Astrocyte of the spinal cord (primary cell): ENCODE measurements around the gene CD47.
A peak's percentile ranks its signal among the peaks of the same experiment; 100 is the strongest.

ENCODE experiments used
- DNase-seq: peaks from one replicate; pipeline ENCODE4 v3.0.0; 2011; ENCODE audit warnings: low read depth, low spot score
- H3K4me3 ChIP-seq: 2 replicates; pipeline ENCODE4 v1.5.1; 2011; ENCODE audit warnings: low read depth, mild to moderate bottlenecking, low read length, moderate library complexity
- in situ Hi-C: cut with HindIII; loops from 2 replicates; pipeline ENCODE4 v1.10.0; 2017; ENCODE audit warnings: low sequenced_read_pairs
- TF ChIP-seq, protein P1 (sequence below): IDR thresholded peaks from 2 replicates; pipeline ENCODE4 v1.5.1; 2012; ENCODE audit warnings: low read depth, mild to moderate bottlenecking, low read length, inconsistent platforms

CD47 gene

DNA sequence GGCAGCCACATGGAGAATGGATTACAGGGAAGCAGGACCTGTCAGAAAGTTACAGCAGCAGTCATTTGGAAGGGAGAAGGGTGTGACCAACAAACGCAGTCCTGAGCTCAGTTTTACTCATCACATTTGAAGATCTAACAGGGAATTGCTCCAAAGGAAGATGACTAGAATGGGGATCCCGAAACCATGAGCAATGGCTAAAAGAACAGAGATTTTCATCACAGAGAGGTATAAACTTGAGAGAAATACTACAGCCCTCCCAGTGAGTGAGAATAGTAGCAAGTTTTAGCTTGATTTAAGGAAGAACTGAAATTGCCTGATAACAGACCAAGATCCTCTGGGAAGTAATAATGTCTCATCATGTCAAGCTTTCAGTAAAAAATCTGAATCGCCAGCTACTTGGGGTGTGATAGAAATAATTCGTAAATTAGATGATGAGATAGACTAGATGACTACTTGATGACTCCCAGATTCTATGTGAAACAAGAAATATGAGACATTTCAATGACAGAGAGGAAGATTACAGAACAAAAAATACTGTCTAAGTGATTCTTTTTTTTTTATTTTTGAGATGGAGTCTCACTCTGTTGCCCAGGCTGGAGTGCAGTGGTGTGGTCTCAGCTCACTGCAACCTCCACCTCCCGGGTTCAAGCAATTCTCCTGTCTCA lies 16.9 kb downstream of the CD47 start:
- TF ChIP-seq, protein P1, sequence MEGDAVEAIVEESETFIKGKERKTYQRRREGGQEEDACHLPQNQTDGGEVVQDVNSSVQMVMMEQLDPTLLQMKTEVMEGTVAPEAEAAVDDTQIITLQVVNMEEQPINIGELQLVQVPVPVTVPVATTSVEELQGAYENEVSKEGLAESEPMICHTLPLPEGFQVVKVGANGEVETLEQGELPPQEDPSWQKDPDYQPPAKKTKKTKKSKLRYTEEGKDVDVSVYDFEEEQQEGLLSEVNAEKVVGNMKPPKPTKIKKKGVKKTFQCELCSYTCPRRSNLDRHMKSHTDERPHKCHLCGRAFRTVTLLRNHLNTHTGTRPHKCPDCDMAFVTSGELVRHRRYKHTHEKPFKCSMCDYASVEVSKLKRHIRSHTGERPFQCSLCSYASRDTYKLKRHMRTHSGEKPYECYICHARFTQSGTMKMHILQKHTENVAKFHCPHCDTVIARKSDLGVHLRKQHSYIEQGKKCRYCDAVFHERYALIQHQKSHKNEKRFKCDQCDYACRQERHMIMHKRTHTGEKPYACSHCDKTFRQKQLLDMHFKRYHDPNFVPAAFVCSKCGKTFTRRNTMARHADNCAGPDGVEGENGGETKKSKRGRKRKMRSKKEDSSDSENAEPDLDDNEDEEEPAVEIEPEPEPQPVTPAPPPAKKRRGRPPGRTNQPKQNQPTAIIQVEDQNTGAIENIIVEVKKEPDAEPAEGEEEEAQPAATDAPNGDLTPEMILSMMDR = no peak
- no peak for DNase-seq
- in situ Hi-C loops = no loop called here
- H3K4me3 ChIP-seq = no peak overlapping the region

DNA sequence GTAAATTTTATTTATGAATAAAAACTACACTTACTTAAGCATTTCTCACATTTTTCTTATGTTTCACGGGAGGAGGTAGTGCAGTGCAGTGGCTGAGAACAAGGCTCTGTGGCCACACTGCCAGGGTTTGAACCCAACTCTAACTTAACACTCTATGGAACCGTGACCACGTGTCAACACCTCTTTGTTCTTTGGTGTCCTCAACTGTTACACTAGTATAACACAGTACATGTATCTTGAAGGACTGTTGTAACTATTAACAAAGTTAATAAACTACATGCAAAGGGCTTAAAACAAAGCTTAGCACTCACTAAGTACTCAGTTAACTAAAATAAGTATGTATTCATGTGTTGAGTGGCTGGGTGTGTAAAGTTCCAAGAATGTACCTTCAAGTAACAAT lies 19.5 kb downstream of the CD47 start:
- in situ Hi-C loops = no loop called here
- DNase-seq = no peak
- no peak overlapping the region for H3K4me3 ChIP-seq
- TF ChIP-seq, protein P1 = no peak

DNA sequence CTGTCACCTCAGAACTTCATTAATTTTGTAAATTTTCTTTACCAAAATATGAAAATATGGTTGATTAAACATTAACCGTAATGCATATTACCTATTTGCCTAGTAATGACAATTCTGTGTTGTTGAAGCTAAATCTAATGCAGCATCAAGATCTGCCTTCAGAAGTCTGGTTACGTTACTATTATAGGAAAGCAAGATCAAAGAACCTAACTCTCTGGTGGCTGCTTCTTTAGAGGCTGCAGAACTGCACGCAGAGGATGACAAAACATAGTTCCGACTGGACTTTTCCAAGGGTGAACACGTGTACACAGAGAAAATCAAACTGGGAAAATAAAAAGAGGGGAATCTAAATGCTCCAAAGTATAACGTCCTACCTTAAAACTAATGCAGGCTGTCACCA lies 20.5 kb downstream of the CD47 start:
- no peak for DNase-seq
- TF ChIP-seq, protein P1 = no peak
- H3K4me3 ChIP-seq = no peak overlapping the region
- in situ Hi-C loops = no loop called here

DNA sequence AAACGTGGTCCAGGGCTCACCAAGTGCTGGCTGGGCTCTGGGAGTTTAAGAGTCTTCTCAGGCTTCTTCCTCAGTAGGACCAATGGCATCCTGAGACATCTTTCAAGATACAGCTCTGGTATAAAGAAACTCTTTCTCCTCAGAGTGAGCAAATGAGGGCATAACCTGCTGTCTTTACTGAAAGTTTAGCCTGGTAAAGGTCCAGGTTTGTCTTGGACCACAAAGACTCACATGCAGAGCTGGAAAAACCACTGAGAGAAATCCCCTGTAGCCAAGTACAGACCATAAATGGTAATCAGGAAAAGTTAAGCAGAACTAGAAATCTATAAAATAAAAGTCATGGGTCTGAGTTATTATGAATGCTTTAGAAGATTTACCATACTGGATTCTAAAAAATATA lies 23.1 kb downstream of the CD47 start:
- peak; percentile 74 for DNase-seq
- TF ChIP-seq, protein P1 = no peak
- in situ Hi-C loops = no loop called here
- H3K4me3 ChIP-seq = no peak overlapping the region

DNA sequence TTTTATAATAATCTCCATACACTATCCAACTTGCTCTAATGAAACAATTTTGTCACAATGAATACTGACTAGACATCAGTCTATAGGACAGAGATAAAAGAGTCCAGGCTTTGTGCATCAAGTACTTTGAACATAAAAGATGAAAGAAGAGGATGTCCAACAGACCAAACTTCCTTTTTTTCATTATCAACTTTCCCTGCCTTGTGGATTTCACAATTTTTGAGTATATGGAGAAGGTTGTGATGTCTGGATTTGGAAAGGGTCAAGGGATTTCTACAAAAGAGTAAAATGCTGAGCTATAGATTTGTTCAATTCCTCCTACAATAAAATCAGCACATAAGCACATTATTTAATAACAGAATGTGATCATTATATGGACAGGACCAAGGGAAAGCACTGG lies 25.7 kb downstream of the CD47 start:
- TF ChIP-seq, protein P1 = no peak
- DNase-seq = no peak
- in situ Hi-C loops = no loop called here
- H3K4me3 ChIP-seq = no peak overlapping the region

DNA sequence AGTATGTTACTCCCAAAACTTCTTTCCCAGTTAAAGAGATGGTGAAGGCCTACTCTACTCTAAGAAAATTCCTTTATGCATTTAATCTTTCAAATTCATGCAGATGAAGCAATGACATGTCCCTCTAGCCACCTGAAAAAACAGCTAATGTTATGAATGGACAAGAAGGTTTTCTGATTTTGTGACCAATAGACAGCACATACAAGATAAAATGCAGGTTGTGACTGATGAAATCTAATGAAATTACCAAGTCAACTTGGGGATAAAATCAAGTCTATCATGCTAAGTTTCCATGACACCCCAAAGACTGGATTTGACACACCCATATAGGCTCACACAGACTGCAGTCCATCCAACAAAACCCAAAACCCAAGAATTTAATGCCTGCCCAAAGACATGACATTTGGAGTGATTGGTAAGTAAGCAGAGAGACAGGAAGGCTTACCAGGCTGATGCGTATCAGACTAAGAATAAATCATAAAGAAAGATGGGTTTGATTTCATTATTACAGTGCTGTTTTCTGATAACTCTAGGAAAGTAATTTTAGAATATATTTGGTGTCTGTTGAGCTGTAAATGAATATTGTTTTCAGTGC lies 26.4 kb downstream of the CD47 start:
- in situ Hi-C loops = no loop called here

More for the DNA sequence above, 26.4 kb downstream of the CD47 start:
- no peak for DNase-seq
- TF ChIP-seq, protein P1 = no peak
- H3K4me3 ChIP-seq = no peak overlapping the region
